Liver (tissue), 9 donors: Measurements from ENCODE around the gene RASGRP1. TPM values are rescaled to one million over a fixed set of nuclear protein-coding genes. Genes with fewer than 3 reads are reported as not detected.

Experiments used
- DNase-seq: peaks from one replicate; pipeline ENCODE4 v3.0.0-alpha.2; 2017; ENCODE audit warnings: low spot score
- H3K27ac ChIP-seq, 2 donors: one replicate each; pipeline ENCODE4 v1.7.0; 2013; ENCODE audit warnings: inconsistent platforms in 2 of 2, low read length in 2 of 2, control low read depth in 1 of 2, low read depth in 1 of 2, mild to moderate bottlenecking in 1 of 2
- H3K27me3 ChIP-seq, 4 donors: one replicate each; pipeline versions ENCODE4 v1.6.1 to v1.7.0; 2013; ENCODE audit warnings: low read length in 3 of 4, inconsistent platforms in 1 of 4, mild to moderate bottlenecking in 1 of 4, moderate library complexity in 1 of 4; ENCODE audit not compliant: control insufficient read depth in 4 of 4, insufficient read depth in 4 of 4
- H3K36me3 ChIP-seq, 4 donors: one replicate each; pipeline versions ENCODE4 v1.6.1 to v1.7.0; 2013; ENCODE audit warnings: low read length in 3 of 4, mild to moderate bottlenecking in 3 of 4, low read depth in 1 of 4, moderate library complexity in 1 of 4; ENCODE audit not compliant: control insufficient read depth in 4 of 4, insufficient read depth in 3 of 4
- H3K4me1 ChIP-seq, 4 donors: one replicate each; pipeline versions ENCODE4 v1.6.1 to v1.7.0; 2013; ENCODE audit warnings: low read length in 3 of 4, mild to moderate bottlenecking in 3 of 4, moderate library complexity in 1 of 4; ENCODE audit not compliant: control insufficient read depth in 4 of 4, insufficient read depth in 4 of 4
- H3K4me3 ChIP-seq, 3 donors: one replicate each; pipeline versions ENCODE4 v1.6.1 to v1.7.0; 2013; ENCODE audit warnings: low read length in 3 of 3, control low read depth in 1 of 3, low read depth in 1 of 3, mild to moderate bottlenecking in 1 of 3
- H3K9ac ChIP-seq, 2 donors: one replicate each; pipeline ENCODE4 v1.7.0; 2013; ENCODE audit warnings: low read length in 2 of 2, mild to moderate bottlenecking in 2 of 2, moderate library complexity in 2 of 2, control low read depth in 1 of 2, low read depth in 1 of 2
- H3K9me3 ChIP-seq, 4 donors: one replicate each; pipeline versions ENCODE4 v1.6.1 to v1.7.0; 2013; ENCODE audit warnings: low read length in 3 of 4; ENCODE audit not compliant: control insufficient read depth in 4 of 4
- EGR1 ChIP-seq, 2 donors: IDR thresholded peaks; 2 replicates each; pipeline ENCODE4 v1.6.1; 2016 to 2018; ENCODE audit warnings: antibody characterized with exemption in 2 of 2, low read depth in 2 of 2
- FOXA1 ChIP-seq: IDR thresholded peaks from 2 replicates; pipeline ENCODE4 v1.6.1; 2016; ENCODE audit warnings: antibody characterized with exemption
- FOXA2 ChIP-seq: IDR thresholded peaks from 2 replicates; pipeline ENCODE4 v1.6.1; 2016; ENCODE audit warnings: antibody characterized with exemption
- GABPA ChIP-seq, 2 donors: IDR thresholded peaks in 1 of 2; conservative IDR thresholded peaks in 1 of 2; 2 replicates each; pipeline ENCODE4 v1.6.1; 2016; ENCODE audit warnings: antibody characterized with exemption in 2 of 2, mild to moderate bottlenecking in 1 of 2, moderate library complexity in 1 of 2
- HNF4A ChIP-seq, 2 donors: conservative IDR thresholded peaks; 2 replicates each; pipeline ENCODE4 v1.6.1; 2016; ENCODE audit warnings: antibody characterized with exemption in 2 of 2, mild to moderate bottlenecking in 2 of 2
- HNF4G ChIP-seq: IDR thresholded peaks from 2 replicates; pipeline ENCODE4 v1.6.1; 2016; ENCODE audit warnings: antibody characterized with exemption
- NR2F2 ChIP-seq: IDR thresholded peaks from 2 replicates; pipeline ENCODE4 v1.6.1; 2016; ENCODE audit warnings: antibody characterized with exemption
- RAD21 ChIP-seq, 2 donors: IDR thresholded peaks; 2 replicates each; pipeline ENCODE4 v1.6.1; 2016; ENCODE audit warnings: antibody characterized with exemption in 2 of 2, mild to moderate bottlenecking in 2 of 2
- RXRA ChIP-seq, 2 donors: IDR thresholded peaks; 2 replicates each; pipeline ENCODE4 v1.6.1; 2017 to 2018; ENCODE audit warnings: antibody characterized with exemption in 2 of 2, mild to moderate bottlenecking in 1 of 2
- SP1 ChIP-seq: IDR thresholded peaks from 2 replicates; pipeline ENCODE4 v1.6.1; 2018; ENCODE audit warnings: antibody characterized with exemption, mild to moderate bottlenecking
- TAF1 ChIP-seq: conservative IDR thresholded peaks from 2 replicates; pipeline ENCODE4 v1.6.1; 2016; ENCODE audit warnings: antibody characterized with exemption, mild to moderate bottlenecking
- YY1 ChIP-seq: IDR thresholded peaks from 2 replicates; pipeline ENCODE4 v1.6.1; 2016; ENCODE audit warnings: antibody characterized with exemption, mild to moderate bottlenecking
- WGBS: extraction: QIAGEN DNeasy Blood & Tissue Kit; methylation state at CpG from one replicate; pipeline ENCODE4 v1.1.7; 2013; 5-methylcytosine and 5-hydroxymethylcytosine counted together
- polyA plus RNA-seq, 2 donors: library from polyadenylated mRNA; stranded (reverse) in 1 of 2; unstranded in 1 of 2; fragments of 200-250 nt in 1 of 2; fragments of >200 nt in 1 of 2; fragmentation: Nextera tagmentation in 1 of 2; extraction: Ambion mirVana in 1 of 2; gene quantifications; one replicate each; pipeline versions ENCODE4 v1.2.1 to v1.2.3, GENCODE V29; 2013 to 2015
- total RNA-seq, 2 donors: library from RNA; depleted of rRNA; stranded (reverse); fragments of >200 nt; gene quantifications; one replicate each; pipeline ENCODE4 v1.2.3, GENCODE V29; 2014
- TF ChIP-seq, protein P1 (sequence below): fragments of 150-350 bp; IDR thresholded peaks from 2 replicates; pipeline ENCODE4 v1.5.1; 2017; ENCODE audit warnings: improper control_type of control experiment, low read depth, low read length; ENCODE audit not compliant: missing input control
- TF ChIP-seq, protein P2 (sequence below): IDR thresholded peaks from 2 replicates; pipeline ENCODE4 v1.6.1; 2016; ENCODE audit warnings: antibody characterized with exemption
- TF ChIP-seq, protein P3 (sequence below): IDR thresholded peaks from 2 replicates; pipeline ENCODE4 v1.6.1; 2016; ENCODE audit warnings: antibody characterized with exemption
- TF ChIP-seq, protein P4 (sequence below): IDR thresholded peaks from 2 replicates; pipeline ENCODE4 v1.6.1; 2016; ENCODE audit warnings: antibody characterized with exemption
- TF ChIP-seq, protein P5 (sequence below): IDR thresholded peaks from 2 replicates; pipeline ENCODE4 v1.6.1; 2016; ENCODE audit warnings: antibody characterized with exemption, mild to moderate bottlenecking
- donor health status: healthy.
- donor health status: healthy.
- donor health status: healthy.
- donor health status: healthy.
- donor health status: healthy.

RASGRP1 gene
- total and polyA plus RNA-seq, 4 donors, result 0.17 to 0.75 (median 0.47) TPM

DNA sequence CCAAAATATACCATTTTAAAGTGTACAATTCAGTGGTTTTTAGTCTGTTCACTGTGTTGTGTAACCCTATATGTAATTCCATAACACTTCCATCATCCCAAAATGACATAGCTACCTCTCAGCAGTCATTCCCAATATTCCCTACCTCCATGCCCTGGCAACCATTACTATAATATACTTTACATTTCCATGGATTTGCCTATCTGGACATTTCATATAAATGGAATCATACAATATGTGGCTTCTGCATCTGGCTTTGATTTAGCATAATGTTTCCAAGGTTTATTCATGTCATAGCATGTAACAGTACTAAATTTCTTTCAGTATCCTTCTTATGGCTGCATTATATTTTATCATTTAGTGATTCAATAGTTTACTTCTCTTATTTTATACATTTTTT is 85.3 kb downstream of the RASGRP1 start (continued):
- TF ChIP-seq, protein P1, sequence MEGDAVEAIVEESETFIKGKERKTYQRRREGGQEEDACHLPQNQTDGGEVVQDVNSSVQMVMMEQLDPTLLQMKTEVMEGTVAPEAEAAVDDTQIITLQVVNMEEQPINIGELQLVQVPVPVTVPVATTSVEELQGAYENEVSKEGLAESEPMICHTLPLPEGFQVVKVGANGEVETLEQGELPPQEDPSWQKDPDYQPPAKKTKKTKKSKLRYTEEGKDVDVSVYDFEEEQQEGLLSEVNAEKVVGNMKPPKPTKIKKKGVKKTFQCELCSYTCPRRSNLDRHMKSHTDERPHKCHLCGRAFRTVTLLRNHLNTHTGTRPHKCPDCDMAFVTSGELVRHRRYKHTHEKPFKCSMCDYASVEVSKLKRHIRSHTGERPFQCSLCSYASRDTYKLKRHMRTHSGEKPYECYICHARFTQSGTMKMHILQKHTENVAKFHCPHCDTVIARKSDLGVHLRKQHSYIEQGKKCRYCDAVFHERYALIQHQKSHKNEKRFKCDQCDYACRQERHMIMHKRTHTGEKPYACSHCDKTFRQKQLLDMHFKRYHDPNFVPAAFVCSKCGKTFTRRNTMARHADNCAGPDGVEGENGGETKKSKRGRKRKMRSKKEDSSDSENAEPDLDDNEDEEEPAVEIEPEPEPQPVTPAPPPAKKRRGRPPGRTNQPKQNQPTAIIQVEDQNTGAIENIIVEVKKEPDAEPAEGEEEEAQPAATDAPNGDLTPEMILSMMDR, result no peak

DNA sequence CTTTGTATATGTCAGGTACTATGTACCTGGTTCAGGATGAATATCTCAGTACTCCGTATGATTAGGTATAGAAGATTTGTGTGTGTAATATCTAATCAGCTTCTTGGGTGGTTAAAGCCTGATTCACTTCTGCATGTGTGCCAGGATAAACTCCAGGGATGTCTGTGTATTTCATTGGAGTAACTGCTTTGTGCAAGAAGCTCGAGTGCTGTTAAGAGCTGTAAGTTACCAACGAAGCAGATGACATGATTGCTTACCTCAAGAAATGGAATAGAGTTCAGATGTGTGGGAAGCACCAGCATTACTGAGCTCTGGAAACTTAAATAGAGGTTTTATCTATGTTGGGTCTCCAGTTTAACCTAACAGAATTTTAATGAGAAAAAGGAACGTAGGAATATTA is 87.0 kb downstream of the RASGRP1 start:
- Histone ChIP-seq H3K9ac (no peak overlapping the region), H3K4me3 (no peak overlapping the region), H3K36me3 (peaks cover 0 to 33% (median 12%) of the 10 kb centered on the region in 4 donors), H3K4me1 (no peaks in the 10 kb centered on the region), H3K9me3 (no peaks in the 10 kb centered on the region), H3K27ac (no peak overlapping the region), H3K27me3 (no peaks in the 10 kb centered on the region)
- TF ChIP-seq YY1 (no peak), EGR1 (IDR thresholded peaks at IDR 0.05; ENCODE audit: low read depth in 2 of 2) (no peak), RXRA (IDR thresholded peaks at IDR 0.05) (no peak), HNF4A (conservative IDR thresholded peaks at IDR 0.05) (no peak), FOXA1 (no peak), NR2F2 (no peak), RAD21 (IDR thresholded peaks at IDR 0.05) (no peak), TAF1 (no peak), SP1 (no peak), GABPA (IDR thresholded peaks at IDR 0.05 in 1 of 2, conservative IDR thresholded peaks at IDR 0.05 in 1 of 2) (no peak)
- TF ChIP-seq, protein P1, result no peak
- TF ChIP-seq, protein P2, sequence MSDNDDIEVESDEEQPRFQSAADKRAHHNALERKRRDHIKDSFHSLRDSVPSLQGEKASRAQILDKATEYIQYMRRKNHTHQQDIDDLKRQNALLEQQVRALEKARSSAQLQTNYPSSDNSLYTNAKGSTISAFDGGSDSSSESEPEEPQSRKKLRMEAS, result no peak
- TF ChIP-seq, protein P3, sequence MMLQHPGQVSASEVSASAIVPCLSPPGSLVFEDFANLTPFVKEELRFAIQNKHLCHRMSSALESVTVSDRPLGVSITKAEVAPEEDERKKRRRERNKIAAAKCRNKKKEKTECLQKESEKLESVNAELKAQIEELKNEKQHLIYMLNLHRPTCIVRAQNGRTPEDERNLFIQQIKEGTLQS, result no peak
- TF ChIP-seq, protein P4, sequence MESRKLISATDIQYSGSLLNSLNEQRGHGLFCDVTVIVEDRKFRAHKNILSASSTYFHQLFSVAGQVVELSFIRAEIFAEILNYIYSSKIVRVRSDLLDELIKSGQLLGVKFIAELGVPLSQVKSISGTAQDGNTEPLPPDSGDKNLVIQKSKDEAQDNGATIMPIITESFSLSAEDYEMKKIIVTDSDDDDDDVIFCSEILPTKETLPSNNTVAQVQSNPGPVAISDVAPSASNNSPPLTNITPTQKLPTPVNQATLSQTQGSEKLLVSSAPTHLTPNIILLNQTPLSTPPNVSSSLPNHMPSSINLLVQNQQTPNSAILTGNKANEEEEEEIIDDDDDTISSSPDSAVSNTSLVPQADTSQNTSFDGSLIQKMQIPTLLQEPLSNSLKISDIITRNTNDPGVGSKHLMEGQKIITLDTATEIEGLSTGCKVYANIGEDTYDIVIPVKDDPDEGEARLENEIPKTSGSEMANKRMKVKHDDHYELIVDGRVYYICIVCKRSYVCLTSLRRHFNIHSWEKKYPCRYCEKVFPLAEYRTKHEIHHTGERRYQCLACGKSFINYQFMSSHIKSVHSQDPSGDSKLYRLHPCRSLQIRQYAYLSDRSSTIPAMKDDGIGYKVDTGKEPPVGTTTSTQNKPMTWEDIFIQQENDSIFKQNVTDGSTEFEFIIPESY, result no peak
- DNase-seq, result no peak
- 91% methylated on average over 4 of the region's 4 CpGs for WGBS

DNA sequence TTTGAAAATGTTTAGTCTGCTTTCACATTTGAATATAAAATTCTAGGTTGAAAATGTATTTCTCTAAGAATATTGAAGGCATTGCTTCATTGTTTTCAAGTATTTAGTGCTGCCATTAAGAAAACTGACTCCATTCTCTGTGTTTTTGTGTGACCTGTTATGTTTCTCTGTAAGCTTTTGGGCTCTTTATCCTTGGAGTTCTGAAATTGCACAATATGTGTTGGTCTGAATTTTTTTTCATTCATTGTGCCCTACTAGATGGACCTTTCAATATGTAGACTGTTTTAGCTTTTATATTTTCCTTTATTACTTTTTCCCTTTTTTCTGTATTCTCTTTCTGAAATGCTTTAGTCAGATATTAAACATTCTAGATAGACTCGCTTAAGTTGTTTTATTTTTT is 88.5 kb downstream of the RASGRP1 start:
- TF ChIP-seq FOXA1 (no peak), HNF4A (conservative IDR thresholded peaks at IDR 0.05) (no peak), NR2F2 (no peak), FOXA2 (no peak), HNF4G (no peak), SP1 (no peak), YY1 (no peak)
- TF ChIP-seq, protein P5, sequence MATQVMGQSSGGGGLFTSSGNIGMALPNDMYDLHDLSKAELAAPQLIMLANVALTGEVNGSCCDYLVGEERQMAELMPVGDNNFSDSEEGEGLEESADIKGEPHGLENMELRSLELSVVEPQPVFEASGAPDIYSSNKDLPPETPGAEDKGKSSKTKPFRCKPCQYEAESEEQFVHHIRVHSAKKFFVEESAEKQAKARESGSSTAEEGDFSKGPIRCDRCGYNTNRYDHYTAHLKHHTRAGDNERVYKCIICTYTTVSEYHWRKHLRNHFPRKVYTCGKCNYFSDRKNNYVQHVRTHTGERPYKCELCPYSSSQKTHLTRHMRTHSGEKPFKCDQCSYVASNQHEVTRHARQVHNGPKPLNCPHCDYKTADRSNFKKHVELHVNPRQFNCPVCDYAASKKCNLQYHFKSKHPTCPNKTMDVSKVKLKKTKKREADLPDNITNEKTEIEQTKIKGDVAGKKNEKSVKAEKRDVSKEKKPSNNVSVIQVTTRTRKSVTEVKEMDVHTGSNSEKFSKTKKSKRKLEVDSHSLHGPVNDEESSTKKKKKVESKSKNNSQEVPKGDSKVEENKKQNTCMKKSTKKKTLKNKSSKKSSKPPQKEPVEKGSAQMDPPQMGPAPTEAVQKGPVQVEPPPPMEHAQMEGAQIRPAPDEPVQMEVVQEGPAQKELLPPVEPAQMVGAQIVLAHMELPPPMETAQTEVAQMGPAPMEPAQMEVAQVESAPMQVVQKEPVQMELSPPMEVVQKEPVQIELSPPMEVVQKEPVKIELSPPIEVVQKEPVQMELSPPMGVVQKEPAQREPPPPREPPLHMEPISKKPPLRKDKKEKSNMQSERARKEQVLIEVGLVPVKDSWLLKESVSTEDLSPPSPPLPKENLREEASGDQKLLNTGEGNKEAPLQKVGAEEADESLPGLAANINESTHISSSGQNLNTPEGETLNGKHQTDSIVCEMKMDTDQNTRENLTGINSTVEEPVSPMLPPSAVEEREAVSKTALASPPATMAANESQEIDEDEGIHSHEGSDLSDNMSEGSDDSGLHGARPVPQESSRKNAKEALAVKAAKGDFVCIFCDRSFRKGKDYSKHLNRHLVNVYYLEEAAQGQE, result no peak
- Histone ChIP-seq H3K36me3 (peaks cover 0 to 27% (median 10%) of the 10 kb centered on the region in 4 donors), H3K27ac (no peak overlapping the region), H3K9me3 (no peaks in the 10 kb centered on the region), H3K4me1 (no peaks in the 10 kb centered on the region), H3K27me3 (no peaks in the 10 kb centered on the region), H3K9ac (no peak overlapping the region), H3K4me3 (no peak overlapping the region)
- DNase-seq, result no peak
- WGBS, result 98% methylated on average over 1 of the region's 1 CpG
